SW 1271 (cell line): ENCODE measurements around the gene R3HDM1.
"Not testable (repeated sequence)": the region's sequence is repeated elsewhere in the genome, so short reads cannot be mapped to it uniquely, and the experiment has no call there.

Experiments
- DNase-seq, 2 experiments: peaks; one replicate each; lab custom pipeline; 2025; lab: John Stamatoyannopoulos, UW

The R3HDM1 gene

DNA sequence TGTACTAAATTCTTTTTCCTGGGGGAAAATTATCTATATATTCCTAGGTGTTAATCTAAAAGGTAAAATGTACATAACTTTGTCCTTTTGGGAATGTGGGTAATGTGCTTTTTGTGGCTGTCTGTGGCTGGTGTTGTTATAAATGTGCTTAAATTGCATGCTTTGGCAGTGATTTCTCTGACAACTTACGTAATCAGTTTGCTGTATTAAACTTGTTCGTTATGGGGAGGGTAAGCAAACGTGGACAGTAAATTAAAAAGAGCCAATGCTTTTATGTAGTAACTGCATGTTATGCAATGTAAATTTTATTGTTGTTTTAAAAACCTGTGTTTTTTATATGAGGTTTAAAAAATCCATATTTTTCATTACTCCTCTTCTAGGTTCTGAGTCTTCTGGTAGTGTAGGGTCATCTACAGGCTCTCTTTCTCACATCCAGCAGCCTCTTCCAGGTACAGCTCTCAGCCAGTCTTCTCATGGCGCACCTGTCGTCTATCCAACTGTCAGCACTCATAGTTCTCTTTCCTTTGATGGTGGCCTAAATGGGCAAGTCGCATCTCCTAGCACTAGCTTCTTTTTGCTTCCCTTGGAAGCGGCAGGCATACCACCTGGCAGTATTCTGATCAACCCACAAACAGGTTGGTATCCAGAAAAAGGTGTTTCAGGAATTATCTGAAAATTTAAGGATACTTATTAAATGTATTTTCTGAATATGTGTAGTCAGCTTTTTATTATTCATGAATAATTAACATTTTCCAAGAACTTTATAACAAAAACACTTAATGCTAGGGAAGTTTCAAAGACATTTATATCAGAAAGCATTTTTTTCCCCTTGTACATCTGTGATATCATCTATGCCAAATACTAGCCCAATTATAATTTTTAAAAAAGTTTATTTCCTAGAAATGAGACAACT is 110.1 kb downstream of the R3HDM1 start:
- DNase-seq: no peak

DNA sequence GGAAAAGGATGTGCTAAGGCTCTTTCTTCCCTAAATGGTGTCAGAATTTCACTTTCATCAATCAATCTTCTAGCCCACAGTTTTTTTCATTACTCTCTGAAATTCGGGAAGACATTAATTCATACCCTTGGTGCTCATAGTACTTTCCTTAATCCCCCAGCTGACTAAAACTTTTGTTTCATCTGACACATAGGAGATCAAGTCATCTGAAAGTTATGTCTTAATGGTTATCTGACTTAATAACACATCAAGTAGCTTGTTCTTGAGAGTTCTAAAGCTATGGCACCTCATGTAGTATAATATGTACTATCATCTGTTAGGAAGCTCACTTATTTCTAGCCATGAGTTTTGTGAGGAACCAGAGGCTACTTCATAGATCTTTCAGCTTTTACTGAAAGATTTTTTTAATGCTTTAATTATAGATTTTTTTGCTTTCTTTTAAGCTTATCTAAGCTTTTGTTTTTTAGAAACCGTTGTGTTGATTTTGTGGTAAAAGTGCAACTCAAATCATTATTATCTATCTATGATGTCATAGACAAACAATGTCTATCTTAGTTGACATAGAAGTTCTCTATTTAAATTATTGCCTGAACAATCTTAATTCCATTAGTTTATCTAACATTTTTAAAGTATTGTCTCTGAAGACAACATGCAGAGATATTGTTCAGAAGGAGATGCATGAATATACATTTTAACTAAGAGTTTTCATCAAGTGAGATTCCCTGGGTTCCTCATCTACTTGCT is 116.7 kb downstream of the R3HDM1 start:
- DNase-seq: no peak

DNA sequence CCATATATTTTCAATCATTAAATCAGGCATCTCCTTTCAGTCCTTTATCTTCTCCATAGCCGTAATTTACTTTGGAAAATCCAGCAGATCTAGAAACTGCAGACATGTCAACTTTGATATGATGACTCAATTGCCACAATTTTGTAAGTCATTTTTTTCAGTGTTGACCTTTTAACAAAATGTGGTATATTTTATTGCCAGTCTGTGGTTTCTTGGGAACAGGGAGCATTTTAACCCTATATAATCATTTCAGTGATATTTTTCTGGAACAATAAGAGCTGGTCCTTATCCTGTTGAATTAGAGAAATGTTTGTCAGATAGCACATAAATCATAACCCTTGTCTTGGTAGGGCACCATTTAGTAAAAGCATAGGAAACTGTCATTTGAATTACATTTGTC is 119.4 kb downstream of the R3HDM1 start:
- no peak for DNase-seq

DNA sequence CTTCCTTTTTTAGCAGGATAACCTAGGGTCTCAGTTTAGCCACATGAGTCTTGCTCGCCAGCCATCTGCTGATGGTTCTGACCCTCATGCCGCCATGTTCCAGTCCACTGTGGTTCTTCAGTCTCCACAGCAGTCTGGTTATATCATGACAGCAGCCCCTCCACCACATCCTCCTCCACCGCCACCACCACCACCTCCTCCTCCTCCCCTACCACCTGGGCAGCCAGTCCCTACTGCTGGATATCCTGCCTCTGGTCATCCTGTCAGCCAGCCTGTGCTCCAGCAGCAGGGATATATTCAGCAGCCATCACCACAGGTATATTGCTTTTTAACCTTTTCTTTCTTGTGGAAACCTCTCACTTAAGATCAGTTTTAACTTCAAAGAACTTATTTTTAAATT is 120.4 kb downstream of the R3HDM1 start:
- DNase-seq: no peak

DNA sequence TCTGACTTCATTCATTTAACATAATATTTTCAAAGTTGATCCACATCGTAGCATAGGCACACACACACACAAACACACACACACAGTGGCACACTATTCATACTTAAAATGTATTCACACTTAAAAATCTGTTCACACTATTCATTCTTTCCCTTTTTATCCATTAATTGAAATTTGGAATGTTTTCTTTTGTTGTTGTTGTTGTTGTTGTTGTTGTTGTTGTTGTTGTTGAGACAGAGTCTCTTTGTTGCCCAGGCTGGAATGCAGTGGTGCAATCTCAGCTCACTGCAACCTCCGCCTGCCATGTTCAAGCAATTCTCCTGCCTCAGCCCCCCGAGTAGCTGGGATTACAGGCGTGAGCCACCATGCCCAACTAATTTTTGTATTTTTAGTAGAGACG is 123.0 kb downstream of the R3HDM1 start:
- DNase-seq: not testable (repeated sequence)

DNA sequence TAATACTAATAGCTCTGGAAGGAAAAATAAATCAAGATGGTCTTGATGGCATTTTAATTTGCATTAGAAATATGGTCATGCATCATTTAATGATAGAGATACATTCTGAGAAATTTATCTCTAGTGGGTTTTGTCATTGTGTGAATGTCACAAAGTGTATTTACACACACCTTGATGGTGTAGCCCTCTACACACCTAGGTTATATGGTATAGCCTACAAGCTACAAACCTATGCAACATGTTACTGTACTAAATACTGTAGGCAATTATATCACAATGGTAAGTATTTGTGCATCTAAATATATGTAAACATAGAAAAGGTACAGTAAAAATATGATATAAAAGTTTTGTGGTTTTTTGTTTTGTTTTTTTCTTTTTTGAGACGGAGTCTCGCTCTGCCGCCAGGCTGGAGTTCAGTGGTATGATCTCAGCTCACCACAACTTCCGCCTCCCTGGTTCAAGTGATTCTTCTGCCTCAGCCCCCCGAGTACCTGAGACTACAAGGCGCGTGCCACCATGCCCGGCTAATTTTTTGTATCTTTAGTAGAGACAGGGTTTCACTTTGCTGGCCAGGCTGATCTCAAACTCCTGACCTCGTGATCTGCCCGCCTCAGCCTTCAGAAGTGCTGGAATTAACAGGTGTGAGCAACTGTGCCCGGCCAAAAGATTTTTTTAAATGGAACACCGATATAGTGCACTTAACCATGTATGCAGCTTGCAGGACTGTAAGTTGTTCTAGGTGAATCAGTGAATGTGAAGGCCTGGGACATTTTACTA is 126.7 kb downstream of the R3HDM1 start:
- DNase-seq: no peak

DNA sequence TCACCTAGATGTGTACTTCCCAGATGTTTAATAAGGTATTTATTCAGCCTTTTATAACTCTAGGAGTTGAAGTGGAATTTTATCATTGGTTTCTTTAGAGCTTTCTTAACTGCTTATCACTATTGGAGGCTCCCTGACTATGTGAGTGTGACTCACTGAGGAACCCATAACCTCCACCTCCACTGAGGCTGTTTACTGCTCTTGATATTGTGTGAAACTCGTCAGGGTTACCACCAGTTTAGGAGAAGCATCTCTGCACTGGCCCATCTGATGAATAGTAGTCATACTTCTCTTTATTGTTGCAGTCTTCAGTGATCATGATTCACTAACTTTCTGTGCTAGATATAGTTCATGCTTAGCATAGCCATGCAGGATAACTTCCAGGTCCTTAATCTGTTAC is 130.8 kb downstream of the R3HDM1 start:
- no peak for DNase-seq

DNA sequence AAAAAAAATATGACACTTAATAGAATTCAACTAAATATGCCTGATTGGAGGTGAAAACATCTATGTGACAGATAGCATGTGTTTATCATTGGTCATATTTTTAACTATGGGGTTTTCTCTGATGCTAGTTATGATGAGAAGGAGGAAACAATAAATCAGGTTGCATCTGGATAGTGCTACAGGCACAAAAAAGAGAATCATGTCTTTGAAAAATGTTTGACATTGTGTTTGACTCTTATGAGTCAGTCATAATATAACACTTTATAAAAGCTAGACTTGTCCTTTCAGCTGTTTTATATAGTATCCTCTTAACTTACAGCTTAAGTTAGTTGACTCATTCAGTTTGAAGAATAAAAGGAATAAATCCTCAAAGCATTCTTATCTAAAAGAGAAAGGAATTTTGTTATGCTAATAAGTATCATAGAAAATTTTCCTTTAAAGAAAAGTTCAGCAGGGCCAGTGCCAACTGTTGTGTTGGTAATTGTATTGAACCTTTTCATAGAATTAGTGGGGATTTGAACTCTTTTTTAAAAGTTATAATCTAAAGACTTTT is 131.9 kb downstream of the R3HDM1 start:
- no peak for DNase-seq

DNA sequence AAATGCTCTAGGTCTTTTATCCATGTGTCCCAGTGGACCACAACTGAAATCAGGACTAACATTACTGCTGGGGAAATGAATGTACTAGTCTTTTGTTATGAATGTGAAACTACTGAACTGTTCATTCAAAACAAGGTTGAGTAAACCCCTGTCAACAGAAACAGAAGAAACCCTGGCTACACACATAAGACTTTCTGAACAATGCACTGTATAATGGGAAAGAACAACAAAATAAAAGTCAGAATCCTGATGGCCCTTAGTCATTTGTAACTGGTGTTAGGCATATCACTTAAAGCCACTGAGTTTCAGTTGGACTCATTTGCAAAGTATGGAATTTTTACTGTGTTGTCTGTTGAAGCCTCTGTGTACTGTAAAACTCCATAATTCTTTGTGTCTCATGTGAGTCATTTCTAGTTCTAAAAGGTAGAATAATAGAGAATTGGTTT is 133.4 kb downstream of the R3HDM1 start:
- DNase-seq: no peak

DNA sequence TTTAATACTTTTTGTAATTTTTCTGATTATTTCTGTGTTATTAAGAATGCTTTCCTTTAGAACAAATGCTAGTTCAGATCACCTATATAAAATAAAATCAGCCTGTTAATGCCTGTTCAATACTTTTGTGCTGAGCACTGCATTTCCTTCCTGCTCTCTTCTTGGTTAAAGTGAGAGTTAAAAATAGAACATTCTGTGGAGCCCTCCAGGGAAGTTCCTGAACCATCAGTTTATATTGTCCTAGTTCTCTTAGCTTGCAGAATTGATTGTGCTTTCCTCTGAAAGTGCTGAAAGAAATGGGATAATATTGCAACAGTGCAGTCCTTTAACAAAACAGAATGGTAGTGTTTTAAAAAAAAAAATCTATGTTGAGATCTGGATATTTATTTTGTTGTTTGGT is 135.8 kb downstream of the R3HDM1 start:
- DNase-seq: no peak

DNA sequence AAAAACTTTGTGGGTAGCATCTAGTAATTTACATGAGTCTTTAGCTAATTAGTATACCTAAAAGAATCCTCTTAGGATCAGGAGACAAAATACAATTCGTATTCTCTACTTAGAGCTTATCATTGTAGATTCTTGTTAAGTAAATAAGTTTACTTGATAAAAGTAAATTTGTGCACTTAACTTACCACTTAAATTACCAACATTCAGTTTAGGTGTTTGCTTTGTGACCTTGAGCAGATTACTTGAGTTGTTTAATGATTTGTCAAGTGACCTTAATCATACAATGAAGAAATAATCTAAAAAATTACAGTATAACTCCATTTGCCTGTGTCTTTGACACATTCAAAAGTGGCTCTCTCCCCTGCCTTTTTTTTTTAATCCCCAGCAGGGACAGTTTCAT is 143.2 kb downstream of the R3HDM1 start:
- no peak for DNase-seq

DNA sequence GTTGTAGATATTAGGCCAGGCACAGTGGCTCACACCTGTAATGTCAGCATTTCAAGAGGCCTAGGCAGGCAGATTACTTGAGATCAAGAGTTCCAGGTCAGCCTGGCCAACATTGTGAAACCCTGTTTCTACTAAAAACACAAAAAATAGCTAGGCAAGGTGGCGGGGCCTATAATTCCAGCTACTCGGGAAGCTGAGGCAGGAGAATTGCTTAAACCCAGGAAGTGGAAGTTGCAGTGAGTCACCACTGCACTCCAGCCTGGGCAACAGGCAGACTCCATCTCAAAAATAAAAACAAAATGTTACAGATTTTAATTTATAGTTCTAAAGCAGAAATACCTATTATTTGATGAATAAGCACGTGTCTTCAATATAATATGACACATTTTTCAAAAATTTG is 144.7 kb downstream of the R3HDM1 start:
- no peak for DNase-seq

DNA sequence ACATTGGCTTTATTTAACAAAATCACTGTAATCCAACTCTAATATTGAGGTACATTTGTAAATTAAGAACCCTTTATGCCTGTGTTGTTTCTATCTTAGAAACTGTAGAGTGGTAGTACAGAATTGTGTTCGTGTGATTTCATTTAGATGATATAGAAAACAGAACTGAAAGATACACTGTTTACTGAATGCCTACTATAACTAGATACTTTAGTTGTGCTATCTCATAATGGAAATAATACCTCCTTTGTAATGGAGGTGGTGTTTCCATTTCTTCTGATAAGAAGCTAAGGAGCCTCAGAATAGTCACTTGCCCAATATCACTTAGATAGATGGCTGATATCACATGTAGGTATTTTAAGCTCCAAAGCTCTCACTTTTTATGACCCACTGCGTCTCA is 147.8 kb downstream of the R3HDM1 start:
- no peak for DNase-seq

DNA sequence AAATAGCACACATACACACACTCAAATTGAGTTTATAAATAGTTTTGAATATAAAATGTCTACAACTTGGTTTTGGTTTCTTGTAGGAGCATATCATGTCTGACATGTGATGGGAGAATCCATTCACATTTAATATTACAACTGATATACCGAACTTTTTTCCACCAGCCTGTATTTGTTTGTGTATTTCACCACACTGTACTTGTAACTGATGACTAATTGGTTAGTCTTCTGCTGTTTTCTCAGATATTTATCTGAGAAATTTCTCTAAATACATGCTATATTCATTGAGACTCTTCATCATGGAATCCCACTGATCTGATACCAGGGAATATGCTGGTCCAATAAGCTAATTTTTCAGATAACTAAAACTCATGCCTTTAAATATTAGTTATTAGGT is 154.1 kb downstream of the R3HDM1 start:
- DNase-seq: no peak

DNA sequence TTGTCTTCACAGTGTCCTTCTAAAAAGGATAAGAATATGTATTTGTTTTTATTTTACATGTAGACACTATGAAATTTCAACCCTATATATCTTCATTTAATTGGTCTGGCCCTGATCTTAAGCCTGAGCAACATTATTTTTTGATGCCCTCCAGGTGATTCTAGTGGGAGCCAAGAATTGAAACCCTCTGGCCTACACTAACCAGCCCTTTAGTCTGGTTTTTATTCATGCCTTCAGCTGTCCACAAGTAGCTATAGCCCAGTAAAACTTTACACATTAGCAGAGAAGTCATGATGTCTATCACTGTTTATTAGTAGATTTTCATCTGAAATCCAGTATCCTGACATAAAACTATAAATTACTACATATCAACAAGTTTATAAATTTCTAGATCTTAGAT is 157.7 kb downstream of the R3HDM1 start:
- DNase-seq: no peak

DNA sequence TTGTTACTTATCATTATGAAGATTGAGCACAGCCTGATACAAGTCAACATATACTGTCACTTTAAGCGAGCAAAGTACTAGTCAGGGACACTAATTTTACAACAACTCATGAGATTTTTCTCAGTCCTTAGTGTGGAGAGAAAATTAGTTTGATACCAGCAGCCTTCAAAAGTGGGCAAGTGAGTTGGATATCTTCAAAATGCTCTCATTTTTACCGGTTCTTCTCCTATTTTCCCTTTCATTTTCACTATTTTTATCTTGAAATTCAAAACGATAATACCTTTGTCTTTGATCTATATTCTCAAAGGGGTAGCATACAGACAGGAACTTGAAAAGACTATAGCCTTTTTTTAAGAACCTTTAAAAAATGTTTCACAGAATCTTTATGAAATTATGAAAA is 158.4 kb downstream of the R3HDM1 start:
- DNase-seq: no peak

DNA sequence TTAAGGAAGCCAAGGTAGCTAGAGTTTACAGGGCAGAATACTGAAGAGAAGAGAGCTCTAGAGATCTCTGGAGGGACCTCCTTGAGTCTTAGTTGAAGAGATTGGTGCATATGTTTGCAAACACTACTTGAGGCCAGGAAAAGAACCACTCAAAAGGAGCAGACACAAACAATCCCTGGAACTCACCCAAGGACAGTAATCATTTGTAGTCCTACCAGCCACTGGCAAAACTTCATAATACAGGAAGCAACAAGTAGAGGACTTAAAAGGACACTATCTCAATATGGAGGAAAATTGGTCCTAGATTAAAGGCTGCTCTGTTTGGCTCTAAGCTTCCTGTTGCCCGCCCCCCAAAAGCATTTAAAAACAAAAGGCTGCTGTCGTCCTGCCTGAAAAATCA is 163.4 kb downstream of the R3HDM1 start:
- DNase-seq: no peak

DNA sequence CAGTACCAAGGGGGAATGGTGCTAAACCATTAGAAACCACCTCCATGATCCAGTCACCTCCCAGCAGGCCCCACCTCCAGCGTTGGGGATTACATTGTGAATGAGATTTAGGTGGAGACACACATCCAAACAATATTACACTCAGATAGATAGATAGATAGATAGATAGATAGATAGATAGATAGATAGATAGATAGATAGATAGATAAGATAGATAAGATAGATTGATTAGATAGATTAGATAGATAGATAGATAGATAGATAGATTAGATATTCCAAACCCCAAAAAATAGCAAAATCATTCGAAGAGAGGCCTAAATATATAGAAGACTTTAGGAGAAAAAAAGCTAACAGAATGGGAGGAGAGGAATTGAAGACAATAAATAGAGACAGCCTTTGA is 167.6 kb downstream of the R3HDM1 start:
- DNase-seq: no peak

DNA sequence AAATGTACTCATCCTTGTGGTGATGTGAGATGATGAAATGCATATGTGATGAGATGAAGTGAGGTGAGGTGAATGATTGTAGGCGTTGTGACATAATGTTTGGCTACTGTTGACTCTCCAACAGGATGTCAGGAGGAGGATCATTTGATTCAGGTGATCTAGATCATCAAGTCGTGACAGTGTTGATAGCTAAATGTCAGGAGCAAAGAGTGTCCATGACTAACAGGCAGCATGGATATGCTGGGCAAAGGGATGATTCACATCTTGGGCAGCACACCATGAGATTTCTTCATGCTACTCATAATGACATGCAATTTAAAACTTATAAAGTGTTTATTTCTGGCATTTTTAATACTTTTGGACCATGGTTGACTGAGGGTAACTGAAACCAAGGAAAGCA is 170.2 kb downstream of the R3HDM1 start:
- no peak for DNase-seq

DNA sequence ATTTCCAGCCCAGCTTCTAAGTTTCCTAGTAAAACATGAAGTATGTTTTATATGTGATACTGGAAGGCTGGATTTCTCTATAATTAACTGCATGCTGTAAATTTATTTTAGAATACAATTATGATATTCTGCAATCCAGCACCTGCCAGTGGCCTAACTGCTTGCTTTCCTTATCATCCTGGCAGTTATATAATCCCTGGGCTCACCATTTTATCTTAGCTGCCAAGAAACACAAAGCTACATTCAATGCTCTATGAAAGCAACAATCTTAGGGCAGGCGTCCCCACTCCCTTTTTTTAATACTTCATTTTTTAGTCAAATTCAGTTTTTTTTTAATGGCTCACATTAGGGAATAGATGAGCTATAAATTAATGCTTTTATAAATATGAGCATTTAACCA is 172.0 kb downstream of the R3HDM1 start:
- DNase-seq: no peak

DNA sequence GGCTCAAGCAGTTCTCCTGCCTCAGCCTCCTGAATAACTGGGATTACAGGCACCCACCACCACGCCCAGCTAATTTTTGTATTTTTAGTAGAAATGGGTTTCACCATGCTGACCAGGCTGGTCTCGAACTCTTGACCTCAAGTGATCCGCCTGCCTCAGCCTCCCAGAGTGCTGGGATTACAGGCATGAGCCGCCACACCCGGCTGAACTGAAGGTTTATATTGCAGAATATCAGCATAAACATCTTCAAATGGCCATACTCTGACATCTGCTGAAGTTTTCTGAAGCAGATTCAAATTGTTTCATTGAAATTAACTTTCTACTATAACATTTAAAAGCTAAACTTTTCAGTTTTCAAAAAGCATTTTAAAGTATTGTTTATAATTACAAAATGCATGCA is 172.8 kb downstream of the R3HDM1 start:
- not testable (repeated sequence) for DNase-seq

DNA sequence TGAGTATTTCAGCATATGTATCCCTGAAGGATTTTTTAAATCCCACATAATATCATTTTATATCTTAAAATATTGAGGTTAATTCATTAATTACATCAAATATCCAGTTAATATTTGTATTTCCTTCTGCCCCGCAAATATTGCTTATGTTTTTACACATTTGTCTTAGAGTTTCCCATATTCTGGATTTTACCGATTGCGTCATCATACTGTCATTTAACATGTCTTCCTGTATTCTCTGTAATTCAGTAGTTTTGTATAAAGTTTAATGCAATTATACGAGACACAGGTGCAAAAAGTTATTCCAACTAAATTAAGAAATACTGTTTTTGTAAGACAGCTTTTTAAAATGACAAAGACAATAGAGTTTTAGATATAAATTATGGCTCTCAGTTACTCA is 176.9 kb downstream of the R3HDM1 start:
- DNase-seq: no peak
